ENCODE results near the gene COPA. TPM values are rescaled to one million over a fixed set of nuclear protein-coding genes. Genes with fewer than 3 reads are reported as not detected.

COPA gene
- total RNA-seq, 1 experiment from 2014 or later = 155 TPM

GRCh38 chr1:160257411-160258015, 85.5 kb downstream of the COPA start:
- Histone ChIP-seq H3K36me3 (ENCODE audit: control insufficient read depth, insufficient read depth, low read length) (no peaks in the 10 kb centered on the region; the same call in 1 of the 2 replicates), H3K4me3 (ENCODE audit: low read depth, low read length) (no peak overlapping the region), H3K4me1 (no peaks in the 10 kb centered on the region), H3K9me3 (no peaks in the 10 kb centered on the region), H3K27me3 (replicated peaks; ENCODE audit: control insufficient read depth, insufficient read depth, low read length) (no peaks in the 10 kb centered on the region)
- Mint-ChIP-seq H3K4me1 (ENCODE audit: low read depth, unreplicated experiment) (peaks cover 21% of the 10 kb centered on the region), H3K4me3 (ENCODE audit: unreplicated experiment) (no peak overlapping the region), H3K36me3 (ENCODE audit: insufficient read depth, unreplicated experiment) (peaks cover 31% of the 10 kb centered on the region), H3K9me3 (ENCODE audit: unreplicated experiment) (no peaks in the 10 kb centered on the region), H3K27ac (ENCODE audit: unreplicated experiment) (no peak overlapping the region), H3K27me3 (ENCODE audit: insufficient read depth, unreplicated experiment) (no peaks in the 10 kb centered on the region)
- TF ChIP-seq CTCF (IDR thresholded peaks at IDR 0.05; ENCODE audit: insufficient read depth in 1 of 2, low read depth in 1 of 2, low read length in 1 of 2, severe bottlenecking in 1 of 2, unreplicated experiment in 1 of 2) = no peak
- BruUV-seq (replicated peaks) = no TSS peak
- ChIA-PET POLR2A (no interaction called here), CTCF (interaction anchor here (1.0 kb wide), 1 partner anchor 34 kb away, joined by 3 read pairs; no protein-coding TSS in a partner anchor)
- DNase-seq = no peak
- intact Hi-C loops (cut with micrococcal nuclease; ENCODE audit: unreplicated experiment) = no loop called here

- intact Hi-C loops (cut with micrococcal nuclease; ENCODE audit: unreplicated experiment) = no loop called here
- no peaks in the 10 kb centered on the region for H3K9me3 ChIP-seq
- H3K4me3 Mint-ChIP-seq (ENCODE audit: unreplicated experiment) = no peak overlapping the region
- ChIA-PET POLR2A (no interaction called here), CTCF (interaction anchor here (1.0 kb wide), 1 partner anchor 35 kb away, joined by 3 read pairs; no protein-coding TSS in a partner anchor)
- no peak overlapping the region for H3K27ac Mint-ChIP-seq (ENCODE audit: unreplicated experiment)
- H3K4me1 Mint-ChIP-seq (ENCODE audit: low read depth, unreplicated experiment) = peaks cover 27% of the 10 kb centered on the region
- no peaks in the 10 kb centered on the region for H3K27me3 Mint-ChIP-seq (ENCODE audit: insufficient read depth, unreplicated experiment)
- no TSS peak for BruUV-seq (replicated peaks)
- H3K36me3 ChIP-seq (ENCODE audit: control insufficient read depth, insufficient read depth, low read length) = no peaks in the 10 kb centered on the region; the same call in 1 of the 2 replicates
- no peak for TF ChIP-seq CTCF (IDR thresholded peaks at IDR 0.05; ENCODE audit: insufficient read depth in 1 of 2, low read depth in 1 of 2, low read length in 1 of 2, severe bottlenecking in 1 of 2, unreplicated experiment in 1 of 2)
- H3K36me3 Mint-ChIP-seq (ENCODE audit: insufficient read depth, unreplicated experiment) = peaks cover 31% of the 10 kb centered on the region
- H3K9me3 Mint-ChIP-seq (ENCODE audit: unreplicated experiment) = no peaks in the 10 kb centered on the region
- no peaks in the 10 kb centered on the region for H3K27me3 ChIP-seq (replicated peaks; ENCODE audit: control insufficient read depth, insufficient read depth, low read length)
- no peak overlapping the region for H3K4me3 ChIP-seq (ENCODE audit: low read depth, low read length)
- no peak for DNase-seq
- no peaks in the 10 kb centered on the region for H3K4me1 ChIP-seq
These were observed 86.5 kb downstream of the COPA start for GRCh38 chr1:160256396-160257046.

GRCh38 chr1:160255781-160256300, 87.2 kb downstream of the COPA start:
- CTCF ChIA-PET = no interaction called here
- Mint-ChIP-seq H3K9me3 (ENCODE audit: unreplicated experiment) (no peaks in the 10 kb centered on the region), H3K27ac (ENCODE audit: unreplicated experiment) (no peak overlapping the region), H3K36me3 (ENCODE audit: insufficient read depth, unreplicated experiment) (peaks cover 29% of the 10 kb centered on the region), H3K4me1 (ENCODE audit: low read depth, unreplicated experiment) (peaks cover 25% of the 10 kb centered on the region), H3K27me3 (ENCODE audit: insufficient read depth, unreplicated experiment) (no peaks in the 10 kb centered on the region), H3K4me3 (ENCODE audit: unreplicated experiment) (no peak overlapping the region)
- no peaks in the 10 kb centered on the region for H3K27me3 ChIP-seq (replicated peaks; ENCODE audit: control insufficient read depth, insufficient read depth, low read length)
- H3K4me3 ChIP-seq (ENCODE audit: low read depth, low read length) = no peak overlapping the region
- DNase-seq = no peak
- intact Hi-C loops (cut with micrococcal nuclease; ENCODE audit: unreplicated experiment) = no loop called here
- TF ChIP-seq CTCF (IDR thresholded peaks at IDR 0.05; ENCODE audit: insufficient read depth in 1 of 2, low read depth in 1 of 2, low read length in 1 of 2, severe bottlenecking in 1 of 2, unreplicated experiment in 1 of 2) = no peak
- BruUV-seq (replicated peaks) = no TSS peak
- no peaks in the 10 kb centered on the region for H3K9me3 ChIP-seq
- no peaks in the 10 kb centered on the region; the same call in 1 of the 2 replicates for H3K36me3 ChIP-seq (ENCODE audit: control insufficient read depth, insufficient read depth, low read length)
- POLR2A ChIA-PET = no interaction called here
- H3K4me1 ChIP-seq = no peaks in the 10 kb centered on the region

Measured in Caco-2 (cell line).